Measurements from ENCODE around the gene TNIK.

- TF ChIP-seq CTCF (conservative IDR thresholded peaks at IDR 0.05; ENCODE audit: low read depth, low read length), result no peak
- no peak for TF ChIP-seq EZH2 (IDR thresholded peaks at IDR 0.05; ENCODE audit: low read length, unreplicated experiment)
Measured at GRCh38 chr3:171127611-171128010, 332.6 kb downstream of the TNIK start.
